B cell (primary cell): ENCODE measurements around the gene GPHN. TPM values are rescaled to one million over a fixed set of nuclear protein-coding genes. Genes with fewer than 3 reads are reported as not detected.

Experiments used
- ATAC-seq: fragments of 200-7000 bp; cut with Tn5 transposase; one replicate; pipeline ENCODE4 v1.10.0; 2021; ENCODE audit warnings: low read depth, mild to moderate bottlenecking, moderate number of reproducible peaks, moderate library complexity
- CTCF ChIA-PET: fragments of 350-600 bp; sonication (Branson Sonifier 250); formaldehyde crosslinking; loops from one replicate; lab custom pipeline; 2021; ENCODE audit warnings: antibody characterized with exemption, inconsistent platforms; lab: Charles Lee
- POLR2A ChIA-PET: fragments of 350-600 bp; sonication (Branson Sonifier 250); formaldehyde crosslinking; loops from one replicate; lab custom pipeline; 2021; ENCODE audit warnings: antibody characterized with exemption; lab: Charles Lee
- DNase-seq: peaks from one replicate; pipeline ENCODE4 v3.0.0; 2013
- H2AFZ ChIP-seq: 2 replicates; pipeline ENCODE4 v1.6.1; 2012; ENCODE audit warnings: mild to moderate bottlenecking, low read depth, low read length; ENCODE audit not compliant: insufficient read depth, poor library complexity, severe bottlenecking
- H3K27ac ChIP-seq, 2 donors: 1 replicate in 1 of 2; 2 replicates in 1 of 2; pipeline ENCODE4 v1.5.1; 2012 to 2013; ENCODE audit warnings: low read length in 2 of 2, mild to moderate bottlenecking in 2 of 2, moderate library complexity in 1 of 2
- H3K27me3 ChIP-seq, 4 experiments: fragments of 200-600 bp in 1 of 4; sonication (generic) in 1 of 4; replicated peaks in 1 of 4; 1 replicate in 2 of 4; 2 replicates in 2 of 4; pipeline versions ENCODE4 v1.6.1 to v1.7.0; 2013 to 2016; ENCODE audit warnings: low read length in 3 of 4, mild to moderate bottlenecking in 2 of 4, mixed read lengths in 1 of 4, moderate library complexity in 1 of 4; ENCODE audit not compliant: insufficient read depth in 4 of 4, control insufficient read depth in 3 of 4; ENCODE audit errors: control extremely low read depth in 1 of 4
- H3K36me3 ChIP-seq, 2 experiments: replicated peaks in 1 of 2; 1 replicate in 1 of 2; 2 replicates in 1 of 2; pipeline versions ENCODE4 v1.6.1 to v1.7.1; 2013; ENCODE audit warnings: low read length in 1 of 2; ENCODE audit not compliant: insufficient read depth in 2 of 2, control insufficient read depth in 1 of 2; ENCODE audit errors: control extremely low read depth in 1 of 2, extremely low read depth in 1 of 2
- H3K4me1 ChIP-seq, 2 donors: fragments of 200-600 bp in 1 of 2; sonication (generic) in 1 of 2; 1 replicate in 1 of 2; 2 replicates in 1 of 2; pipeline versions ENCODE4 v1.5.1 to v1.6.1; 2013 to 2017; ENCODE audit warnings: low read length in 2 of 2; ENCODE audit not compliant: control insufficient read depth in 2 of 2, insufficient read depth in 2 of 2
- H3K4me2 ChIP-seq: replicated peaks from 2 replicates; pipeline ENCODE3; 2012; ENCODE audit warnings: mild to moderate bottlenecking, low read depth, low read length; ENCODE audit not compliant: poor library complexity, severe bottlenecking
- H3K4me3 ChIP-seq, 5 experiments: fragments of 200-600 bp in 1 of 5; sonication (generic) in 1 of 5; 1 replicate in 3 of 5; 2 replicates in 2 of 5; pipeline versions ENCODE4 v1.5.1 to v1.7.0; 2011 to 2016; ENCODE audit warnings: low read length in 4 of 5, mild to moderate bottlenecking in 4 of 5, low read depth in 2 of 5, control low read depth in 1 of 5, moderate library complexity in 1 of 5; ENCODE audit not compliant: insufficient read depth in 1 of 5; ENCODE audit errors: control extremely low read depth in 1 of 5, extremely low read depth in 1 of 5
- H3K79me2 ChIP-seq: fragments of 200-600 bp; sonication (generic); one replicate; pipeline ENCODE4 v1.6.0; 2016; ENCODE audit warnings: low read length; ENCODE audit not compliant: control insufficient read depth, insufficient read depth
- H3K9ac ChIP-seq: fragments of 200-600 bp; sonication (generic); 2 replicates; pipeline ENCODE4 v1.6.1; 2017; ENCODE audit warnings: mild to moderate bottlenecking, low read length, moderate library complexity
- H3K9me3 ChIP-seq, 3 donors: one replicate each; pipeline versions ENCODE4 v1.6.1 to v1.7.1; 2013; ENCODE audit warnings: low read length in 2 of 3; ENCODE audit not compliant: control insufficient read depth in 2 of 3, insufficient read depth in 1 of 3; ENCODE audit errors: control extremely low read depth in 1 of 3
- H4K20me1 ChIP-seq: 2 replicates; pipeline ENCODE4 v1.6.0; 2012; ENCODE audit warnings: mild to moderate bottlenecking, low read length; ENCODE audit not compliant: insufficient read depth, control insufficient read depth, poor library complexity, severe bottlenecking
- H3K27ac Mint-ChIP-seq: one replicate; pipeline ENCODE4 v1.8.0; 2021; ENCODE audit warnings: mixed read lengths
- H3K27me3 Mint-ChIP-seq: one replicate; pipeline ENCODE4 v1.8.0; 2021; ENCODE audit warnings: mixed read lengths
- H3K4me1 Mint-ChIP-seq: one replicate; pipeline ENCODE4 v1.8.0; 2021; ENCODE audit warnings: mixed read lengths
- H3K4me3 Mint-ChIP-seq: one replicate; pipeline ENCODE4 v1.8.0; 2021; ENCODE audit warnings: mixed read lengths
- H3K9me3 Mint-ChIP-seq: one replicate; pipeline ENCODE4 v1.8.0; 2022; ENCODE audit warnings: mixed read lengths; ENCODE audit not compliant: insufficient read depth
- CTCF ChIP-seq: fragments of 200-600 bp; IDR thresholded peaks from one replicate; pipeline ENCODE4 v1.8.0; 2022; ENCODE audit warnings: antibody characterized with exemption, mild to moderate bottlenecking
- EZH2 ChIP-seq: IDR thresholded peaks from 2 replicates; pipeline ENCODE4 v1.6.1; 2012; ENCODE audit warnings: borderline replicate concordance, low read depth, mild to moderate bottlenecking, moderate library complexity, low read length; ENCODE audit not compliant: insufficient read depth, poor library complexity, severe bottlenecking
- WGBS: methylation state at CpG from one replicate; pipeline ENCODE4 v1.1.5; 2013; ENCODE audit warnings: missing lambda C conversion rate; ENCODE audit not compliant: insufficient coverage; 5-methylcytosine and 5-hydroxymethylcytosine counted together
- intact Hi-C: fragments of 100-400 bp; cut with micrococcal nuclease; formaldehyde crosslinking; loops from one replicate; pipeline ENCODE4 v1.10.0; 2022
- polyA plus RNA-seq: library from polyadenylated mRNA; depleted of rRNA; stranded (reverse); fragments of >200 nt; gene quantifications from 2 replicates; pipeline ENCODE4 v1.2.3, GENCODE V29; 2012
- total RNA-seq, 2 donors: library from RNA; stranded (reverse); fragments of 120-200 nt in 1 of 2; gene quantifications; 1 replicate in 1 of 2; 2 replicates in 1 of 2; pipeline versions ENCODE4 v1.2.3 to v1.2.4, GENCODE V29; 2013 to 2022

Gene GPHN
- total and polyA plus RNA-seq, 2 donors (not counting 1 experiment from before 2014, with no cell fraction given) = 3.4 to 18.0 TPM

DNA sequence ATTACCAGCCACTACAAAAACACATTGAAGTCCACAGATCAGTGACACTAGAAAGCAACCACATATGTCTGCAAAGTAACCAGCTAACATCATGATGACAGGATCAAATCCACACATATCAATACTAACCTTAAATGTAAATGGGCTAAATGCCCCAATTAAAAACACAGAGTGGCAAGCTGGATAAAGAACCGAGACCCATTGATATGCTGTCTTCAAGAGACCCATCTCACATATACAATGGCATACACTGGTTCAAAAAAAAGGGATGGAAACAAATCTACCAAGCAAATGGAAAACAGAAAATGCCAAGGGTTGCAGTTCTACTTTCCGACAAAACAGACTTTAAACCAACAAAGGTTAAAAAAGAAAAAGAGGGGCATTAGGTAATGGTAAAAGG is 307.7 kb downstream of the GPHN start:
- POLR2A ChIA-PET = no interaction called here
- Histone ChIP-seq H3K79me2 (no peaks in the 10 kb centered on the region), H3K4me3 (no peak overlapping the region), H3K4me2 (no peak overlapping the region), H3K9me3 (peaks cover 4 to 20% (median 13%) of the 10 kb centered on the region in 3 donors), H2AFZ (no peak overlapping the region), H3K27ac (no peak overlapping the region), H3K27me3 (no peaks in the 10 kb centered on the region), H3K4me1 (no peaks in the 10 kb centered on the region), H3K9ac (no peak overlapping the region), H3K36me3 (no peaks in the 10 kb centered on the region), H4K20me1 (no peaks in the 10 kb centered on the region)
- DNase-seq (no peak), ATAC-seq (no peak)
- 100% methylated on average over 1 of the region's 2 CpGs for WGBS
- H3K4me1 Mint-ChIP-seq = no peaks in the 10 kb centered on the region
- TF ChIP-seq EZH2 = no peak
- CTCF ChIA-PET = no interaction called here
- intact Hi-C loops = no loop called here
- no peak overlapping the region for H3K27ac Mint-ChIP-seq
- no peaks in the 10 kb centered on the region for H3K27me3 Mint-ChIP-seq
- H3K4me3 Mint-ChIP-seq = no peak overlapping the region
- peaks cover 18% of the 10 kb centered on the region for H3K9me3 Mint-ChIP-seq

DNA sequence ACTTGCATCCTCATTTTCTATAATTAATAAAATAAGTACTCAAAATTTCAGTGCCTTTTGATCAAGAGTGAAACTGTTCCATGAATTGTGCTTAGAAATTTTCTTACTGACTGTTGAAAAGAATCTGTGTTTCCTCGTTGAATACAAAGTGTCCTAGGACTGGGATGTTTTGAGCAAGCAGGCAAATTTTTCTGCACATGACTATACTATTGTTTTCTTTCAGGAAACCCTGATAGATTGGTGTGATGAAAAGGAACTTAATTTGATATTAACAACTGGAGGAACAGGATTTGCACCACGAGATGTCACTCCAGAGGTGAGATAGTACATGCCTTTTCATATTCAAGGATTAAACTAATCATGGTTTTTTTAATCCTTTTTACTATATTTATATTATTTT is 316.3 kb downstream of the GPHN start:
- Mint-ChIP-seq H3K4me1 (no peaks in the 10 kb centered on the region), H3K9me3 (no peaks in the 10 kb centered on the region), H3K4me3 (no peak overlapping the region), H3K27me3 (no peaks in the 10 kb centered on the region), H3K27ac (no peak overlapping the region)
- Histone ChIP-seq H3K79me2 (no peaks in the 10 kb centered on the region), H3K36me3 (no peaks in the 10 kb centered on the region), H4K20me1 (no peaks in the 10 kb centered on the region), H3K9ac (no peak overlapping the region), H3K4me3 (no peak overlapping the region), H3K27ac (no peak overlapping the region), H3K4me1 (no peaks in the 10 kb centered on the region), H3K27me3 (no peaks in the 10 kb centered on the region), H3K9me3 (no peaks in the 10 kb centered on the region), H2AFZ (no peak overlapping the region), H3K4me2 (no peak overlapping the region)
- no peak for ATAC-seq
- no CpG with 5 or more reads among the region's 2 CpGs for WGBS
- TF ChIP-seq CTCF (no peak), EZH2 (no peak)
- no peak for DNase-seq
- intact Hi-C loops = no loop called here
- ChIA-PET CTCF (no interaction called here), POLR2A (no interaction called here)
